ENCODE measurements around the gene ATP13A2.

DNA sequence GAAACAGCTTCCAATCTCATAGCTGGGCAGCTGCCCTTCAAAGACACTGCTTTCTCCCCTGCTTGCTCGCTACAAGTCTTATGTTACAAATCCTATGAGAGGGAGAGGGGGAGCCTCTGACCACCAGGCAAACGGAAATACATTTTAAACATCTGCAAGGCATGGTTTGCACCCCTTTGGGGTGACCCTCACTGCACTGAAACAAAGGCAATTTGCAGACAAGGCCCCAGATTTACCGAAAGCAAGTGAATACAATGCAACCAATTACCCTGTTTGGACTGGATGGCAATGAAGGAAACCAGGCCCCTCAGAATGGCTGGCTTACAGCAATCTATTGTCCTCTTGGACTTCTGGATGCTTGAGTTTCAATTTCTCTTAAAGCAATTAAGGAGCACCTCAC is 11.8 kb upstream of the ATP13A2 start:
- TF ChIP-seq CEBPB (IDR thresholded peaks at IDR 0.05) (no peak), TEAD4 (IDR thresholded peaks at IDR 0.05) (no peak), NFIC (IDR thresholded peaks at IDR 0.05) (no peak), RAD21 (IDR thresholded peaks at IDR 0.05; ENCODE audit: low read depth) (no peak), YY1 (IDR thresholded peaks at IDR 0.05; ENCODE audit: low read depth) (no peak), ZBTB7A (IDR thresholded peaks at IDR 0.05; ENCODE audit: low read depth) (no peak), EP300 (IDR thresholded peaks at IDR 0.05; ENCODE audit: borderline replicate concordance) (no peak), TAF1 (IDR thresholded peaks at IDR 0.05; ENCODE audit: low read depth) (no peak), CREB1 (IDR thresholded peaks at IDR 0.05; ENCODE audit: low read depth) (no peak), MAX (IDR thresholded peaks at IDR 0.05) (no peak), FOXM1 (IDR thresholded peaks at IDR 0.05; ENCODE audit: borderline replicate concordance, low read depth) (no peak)
- TF ChIP-seq, protein P1, sequence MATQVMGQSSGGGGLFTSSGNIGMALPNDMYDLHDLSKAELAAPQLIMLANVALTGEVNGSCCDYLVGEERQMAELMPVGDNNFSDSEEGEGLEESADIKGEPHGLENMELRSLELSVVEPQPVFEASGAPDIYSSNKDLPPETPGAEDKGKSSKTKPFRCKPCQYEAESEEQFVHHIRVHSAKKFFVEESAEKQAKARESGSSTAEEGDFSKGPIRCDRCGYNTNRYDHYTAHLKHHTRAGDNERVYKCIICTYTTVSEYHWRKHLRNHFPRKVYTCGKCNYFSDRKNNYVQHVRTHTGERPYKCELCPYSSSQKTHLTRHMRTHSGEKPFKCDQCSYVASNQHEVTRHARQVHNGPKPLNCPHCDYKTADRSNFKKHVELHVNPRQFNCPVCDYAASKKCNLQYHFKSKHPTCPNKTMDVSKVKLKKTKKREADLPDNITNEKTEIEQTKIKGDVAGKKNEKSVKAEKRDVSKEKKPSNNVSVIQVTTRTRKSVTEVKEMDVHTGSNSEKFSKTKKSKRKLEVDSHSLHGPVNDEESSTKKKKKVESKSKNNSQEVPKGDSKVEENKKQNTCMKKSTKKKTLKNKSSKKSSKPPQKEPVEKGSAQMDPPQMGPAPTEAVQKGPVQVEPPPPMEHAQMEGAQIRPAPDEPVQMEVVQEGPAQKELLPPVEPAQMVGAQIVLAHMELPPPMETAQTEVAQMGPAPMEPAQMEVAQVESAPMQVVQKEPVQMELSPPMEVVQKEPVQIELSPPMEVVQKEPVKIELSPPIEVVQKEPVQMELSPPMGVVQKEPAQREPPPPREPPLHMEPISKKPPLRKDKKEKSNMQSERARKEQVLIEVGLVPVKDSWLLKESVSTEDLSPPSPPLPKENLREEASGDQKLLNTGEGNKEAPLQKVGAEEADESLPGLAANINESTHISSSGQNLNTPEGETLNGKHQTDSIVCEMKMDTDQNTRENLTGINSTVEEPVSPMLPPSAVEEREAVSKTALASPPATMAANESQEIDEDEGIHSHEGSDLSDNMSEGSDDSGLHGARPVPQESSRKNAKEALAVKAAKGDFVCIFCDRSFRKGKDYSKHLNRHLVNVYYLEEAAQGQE (IDR thresholded peaks at IDR 0.05; ENCODE audit: low read depth), result no peak
